Neural cell (in vitro differentiated cells): ENCODE data around the gene CELA2A. TPM values are rescaled to one million over a fixed set of nuclear protein-coding genes. Genes with fewer than 3 reads are reported as not detected.

ENCODE experiments used
- H2AFZ ChIP-seq: fragments of 200-600, 300-800 bp; sonication (generic), shearing (Covaris generic); 2 replicates; pipeline ENCODE4 v1.6.0; 2014; ENCODE audit warnings: low read depth, mild to moderate bottlenecking, antibody characterized with exemption, low read length, moderate library complexity
- H3F3A ChIP-seq: fragments of 200-600 bp; shearing (Covaris generic); 2 replicates; pipeline ENCODE4 v1.6.1; 2016; ENCODE audit warnings: mild to moderate bottlenecking, moderate library complexity, mixed read lengths, antibody characterized with exemption, low read length; ENCODE audit not compliant: insufficient read depth, poor library complexity, severe bottlenecking
- H3K27ac ChIP-seq: fragments of 200-600, 300-800 bp; sonication (generic), shearing (Covaris generic); 2 replicates; pipeline ENCODE4 v1.5.1; 2014; ENCODE audit warnings: mild to moderate bottlenecking, low read length, moderate library complexity
- H3K27me3 ChIP-seq: fragments of 300-800, 200-600 bp; sonication (generic), shearing (Covaris generic); 2 replicates; pipeline ENCODE4 v1.6.0; 2014; ENCODE audit warnings: mild to moderate bottlenecking, low read depth, low read length, moderate library complexity; ENCODE audit not compliant: insufficient read depth
- H3K36me3 ChIP-seq: fragments of 300-800, 200-600 bp; sonication (generic), shearing (Covaris generic); 2 replicates; pipeline ENCODE4 v1.5.1; 2014; ENCODE audit warnings: mild to moderate bottlenecking, antibody characterized with exemption, low read length, moderate library complexity; ENCODE audit not compliant: insufficient read depth
- H3K4me2 ChIP-seq: fragments of 300-800, 200-600 bp; sonication (generic), shearing (Covaris generic); 2 replicates; pipeline ENCODE4 v1.6.0; 2014; ENCODE audit warnings: mild to moderate bottlenecking, low read length
- H3K4me3 ChIP-seq: fragments of 300-800, 200-600 bp; sonication (generic), shearing (Covaris generic); 2 replicates; pipeline ENCODE4 v1.5.1; 2014; ENCODE audit warnings: mild to moderate bottlenecking, low read length, moderate library complexity
- H3K79me2 ChIP-seq: fragments of 200-600 bp; shearing (Covaris generic); replicated peaks from 2 replicates; pipeline ENCODE4 v1.6.0; 2014; ENCODE audit warnings: mild to moderate bottlenecking, low read length, moderate library complexity; ENCODE audit not compliant: insufficient read depth
- H3K9ac ChIP-seq: fragments of 300-800, 200-600 bp; sonication (generic), shearing (Covaris generic); 2 replicates; pipeline ENCODE4 v1.6.1; 2016; ENCODE audit warnings: mild to moderate bottlenecking, low read length, mixed read lengths
- H3K9me2 ChIP-seq: fragments of 200-600 bp; shearing (Covaris generic); 2 replicates; pipeline ENCODE4 v1.6.1; 2016; ENCODE audit warnings: mild to moderate bottlenecking, low read length, mixed read lengths; ENCODE audit not compliant: insufficient read depth
- H3K9me3 ChIP-seq: fragments of 200-600, 300-800 bp; sonication (generic), shearing (Covaris generic); 2 replicates; pipeline ENCODE4 v1.6.1; 2016; ENCODE audit warnings: mild to moderate bottlenecking, mixed run types, low read length, moderate library complexity, mixed read lengths
- H4K20me1 ChIP-seq: fragments of 200-600 bp; shearing (Covaris generic); 2 replicates; pipeline ENCODE4 v1.6.1; 2016; ENCODE audit warnings: mild to moderate bottlenecking, mixed run types; ENCODE audit not compliant: insufficient read depth
- EP300 ChIP-seq: fragments of 450-650 bp; conservative IDR thresholded peaks from 2 replicates; pipeline ENCODE4 v1.6.1; 2014; ENCODE audit warnings: antibody characterized with exemption, mild to moderate bottlenecking, moderate library complexity; ENCODE audit not compliant: poor library complexity, severe bottlenecking
- EZH2 ChIP-seq: fragments of 200-600, 300-800 bp; shearing (Covaris generic), sonication (generic); IDR thresholded peaks from 2 replicates; pipeline ENCODE4 v1.6.1; 2014; ENCODE audit warnings: antibody characterized with exemption, low read length, borderline replicate concordance, mild to moderate bottlenecking; ENCODE audit not compliant: insufficient read depth, poor library complexity, severe bottlenecking
- MXI1 ChIP-seq: fragments of 450-650 bp; conservative IDR thresholded peaks from 2 replicates; pipeline ENCODE4 v1.6.1; 2014; ENCODE audit warnings: antibody characterized with exemption, mild to moderate bottlenecking; ENCODE audit not compliant: poor library complexity, severe bottlenecking
- POLR2AphosphoS5 ChIP-seq: IDR thresholded peaks from 2 replicates; pipeline ENCODE4 v1.6.1; 2012
- RAD21 ChIP-seq: fragments of 450-650 bp; conservative IDR thresholded peaks from 2 replicates; pipeline ENCODE4 v1.6.1; 2014; ENCODE audit warnings: antibody characterized with exemption, mild to moderate bottlenecking, moderate library complexity
- SMC3 ChIP-seq: fragments of 450-650 bp; conservative IDR thresholded peaks from 2 replicates; pipeline ENCODE4 v1.6.1; 2014; ENCODE audit warnings: antibody characterized with exemption, mild to moderate bottlenecking, moderate library complexity; ENCODE audit not compliant: poor library complexity
- TAF1 ChIP-seq: IDR thresholded peaks from 2 replicates; pipeline ENCODE4 v1.6.1; 2012; ENCODE audit warnings: low read depth
- polyA plus RNA-seq: library from polyadenylated mRNA; depleted of rRNA; stranded (reverse); fragments of >200 nt; gene quantifications from 2 replicates; pipeline ENCODE4 v1.2.3, GENCODE V29; 2014
- TF ChIP-seq, protein P1 (sequence below): IDR thresholded peaks from 2 replicates; pipeline ENCODE4 v1.6.1; 2012; ENCODE audit warnings: borderline replicate concordance
- TF ChIP-seq, protein P2 (sequence below): fragments of 450-650 bp; IDR thresholded peaks from 2 replicates; pipeline ENCODE4 v1.5.1; 2014; ENCODE audit warnings: antibody characterized with exemption, mild to moderate bottlenecking, moderate library complexity; ENCODE audit not compliant: poor library complexity, severe bottlenecking

CELA2A gene
- polyA plus RNA-seq, 1 donor from 2014 or later: not detected

DNA sequence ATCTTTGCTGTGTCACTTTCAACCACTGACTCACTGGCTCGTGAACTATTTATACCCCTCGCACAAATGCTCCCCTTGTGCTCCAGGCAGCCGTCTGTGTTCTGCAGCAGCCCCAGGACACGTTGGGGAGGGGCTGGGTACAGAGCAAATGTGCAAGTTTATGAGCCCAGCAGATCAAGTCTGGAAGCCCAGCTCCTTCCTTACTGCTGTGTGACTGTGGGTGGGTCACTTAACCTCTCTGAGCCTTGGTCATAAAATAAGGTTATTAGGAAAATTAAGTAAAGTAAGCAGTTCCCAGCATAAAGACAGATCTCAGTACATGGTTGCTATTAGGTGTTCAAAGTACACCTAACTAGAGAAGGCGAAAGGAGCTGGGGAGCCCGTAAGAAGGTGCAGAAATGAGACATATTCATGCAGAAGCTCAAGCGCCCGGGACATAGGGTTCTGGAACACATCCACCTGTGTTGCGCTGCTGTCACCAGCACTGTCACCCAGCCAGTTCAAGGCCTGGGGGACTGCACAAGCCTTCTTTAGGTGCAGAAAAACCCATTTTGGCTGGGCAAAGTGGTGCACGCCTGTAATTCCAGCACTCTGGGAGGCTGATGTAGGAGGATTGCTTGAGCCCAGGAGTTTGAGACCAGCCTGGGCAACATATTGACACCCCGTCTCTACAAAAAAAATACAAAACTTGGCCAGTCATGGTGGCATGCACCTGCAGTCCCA, 33.0 kb upstream of the CELA2A start:
- H3K36me3 ChIP-seq: no peaks in the 10 kb centered on the region
- TF ChIP-seq RAD21: no peak
- TF ChIP-seq POLR2AphosphoS5: no peak
- TF ChIP-seq, protein P1, sequence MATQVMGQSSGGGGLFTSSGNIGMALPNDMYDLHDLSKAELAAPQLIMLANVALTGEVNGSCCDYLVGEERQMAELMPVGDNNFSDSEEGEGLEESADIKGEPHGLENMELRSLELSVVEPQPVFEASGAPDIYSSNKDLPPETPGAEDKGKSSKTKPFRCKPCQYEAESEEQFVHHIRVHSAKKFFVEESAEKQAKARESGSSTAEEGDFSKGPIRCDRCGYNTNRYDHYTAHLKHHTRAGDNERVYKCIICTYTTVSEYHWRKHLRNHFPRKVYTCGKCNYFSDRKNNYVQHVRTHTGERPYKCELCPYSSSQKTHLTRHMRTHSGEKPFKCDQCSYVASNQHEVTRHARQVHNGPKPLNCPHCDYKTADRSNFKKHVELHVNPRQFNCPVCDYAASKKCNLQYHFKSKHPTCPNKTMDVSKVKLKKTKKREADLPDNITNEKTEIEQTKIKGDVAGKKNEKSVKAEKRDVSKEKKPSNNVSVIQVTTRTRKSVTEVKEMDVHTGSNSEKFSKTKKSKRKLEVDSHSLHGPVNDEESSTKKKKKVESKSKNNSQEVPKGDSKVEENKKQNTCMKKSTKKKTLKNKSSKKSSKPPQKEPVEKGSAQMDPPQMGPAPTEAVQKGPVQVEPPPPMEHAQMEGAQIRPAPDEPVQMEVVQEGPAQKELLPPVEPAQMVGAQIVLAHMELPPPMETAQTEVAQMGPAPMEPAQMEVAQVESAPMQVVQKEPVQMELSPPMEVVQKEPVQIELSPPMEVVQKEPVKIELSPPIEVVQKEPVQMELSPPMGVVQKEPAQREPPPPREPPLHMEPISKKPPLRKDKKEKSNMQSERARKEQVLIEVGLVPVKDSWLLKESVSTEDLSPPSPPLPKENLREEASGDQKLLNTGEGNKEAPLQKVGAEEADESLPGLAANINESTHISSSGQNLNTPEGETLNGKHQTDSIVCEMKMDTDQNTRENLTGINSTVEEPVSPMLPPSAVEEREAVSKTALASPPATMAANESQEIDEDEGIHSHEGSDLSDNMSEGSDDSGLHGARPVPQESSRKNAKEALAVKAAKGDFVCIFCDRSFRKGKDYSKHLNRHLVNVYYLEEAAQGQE: no peak
- TF ChIP-seq, protein P2, sequence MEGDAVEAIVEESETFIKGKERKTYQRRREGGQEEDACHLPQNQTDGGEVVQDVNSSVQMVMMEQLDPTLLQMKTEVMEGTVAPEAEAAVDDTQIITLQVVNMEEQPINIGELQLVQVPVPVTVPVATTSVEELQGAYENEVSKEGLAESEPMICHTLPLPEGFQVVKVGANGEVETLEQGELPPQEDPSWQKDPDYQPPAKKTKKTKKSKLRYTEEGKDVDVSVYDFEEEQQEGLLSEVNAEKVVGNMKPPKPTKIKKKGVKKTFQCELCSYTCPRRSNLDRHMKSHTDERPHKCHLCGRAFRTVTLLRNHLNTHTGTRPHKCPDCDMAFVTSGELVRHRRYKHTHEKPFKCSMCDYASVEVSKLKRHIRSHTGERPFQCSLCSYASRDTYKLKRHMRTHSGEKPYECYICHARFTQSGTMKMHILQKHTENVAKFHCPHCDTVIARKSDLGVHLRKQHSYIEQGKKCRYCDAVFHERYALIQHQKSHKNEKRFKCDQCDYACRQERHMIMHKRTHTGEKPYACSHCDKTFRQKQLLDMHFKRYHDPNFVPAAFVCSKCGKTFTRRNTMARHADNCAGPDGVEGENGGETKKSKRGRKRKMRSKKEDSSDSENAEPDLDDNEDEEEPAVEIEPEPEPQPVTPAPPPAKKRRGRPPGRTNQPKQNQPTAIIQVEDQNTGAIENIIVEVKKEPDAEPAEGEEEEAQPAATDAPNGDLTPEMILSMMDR: no peak
- TF ChIP-seq TAF1: no peak
- no peak for TF ChIP-seq MXI1
- no peak for TF ChIP-seq SMC3
- no peak for TF ChIP-seq EP300
- TF ChIP-seq EZH2: no peak
- no peak overlapping the region for H3K9ac ChIP-seq
- no peaks in the 10 kb centered on the region for H3K27me3 ChIP-seq
- H2AFZ ChIP-seq: no peak overlapping the region
- no peaks in the 10 kb centered on the region for H3K9me3 ChIP-seq
- H3F3A ChIP-seq: no peaks in the 10 kb centered on the region
- no peak overlapping the region for H3K4me3 ChIP-seq
- H3K4me2 ChIP-seq: no peak overlapping the region
- no peaks in the 10 kb centered on the region for H4K20me1 ChIP-seq
- H3K79me2 ChIP-seq: no peaks in the 10 kb centered on the region
- H3K9me2 ChIP-seq: no peaks in the 10 kb centered on the region
- H3K27ac ChIP-seq: no peak overlapping the region

DNA sequence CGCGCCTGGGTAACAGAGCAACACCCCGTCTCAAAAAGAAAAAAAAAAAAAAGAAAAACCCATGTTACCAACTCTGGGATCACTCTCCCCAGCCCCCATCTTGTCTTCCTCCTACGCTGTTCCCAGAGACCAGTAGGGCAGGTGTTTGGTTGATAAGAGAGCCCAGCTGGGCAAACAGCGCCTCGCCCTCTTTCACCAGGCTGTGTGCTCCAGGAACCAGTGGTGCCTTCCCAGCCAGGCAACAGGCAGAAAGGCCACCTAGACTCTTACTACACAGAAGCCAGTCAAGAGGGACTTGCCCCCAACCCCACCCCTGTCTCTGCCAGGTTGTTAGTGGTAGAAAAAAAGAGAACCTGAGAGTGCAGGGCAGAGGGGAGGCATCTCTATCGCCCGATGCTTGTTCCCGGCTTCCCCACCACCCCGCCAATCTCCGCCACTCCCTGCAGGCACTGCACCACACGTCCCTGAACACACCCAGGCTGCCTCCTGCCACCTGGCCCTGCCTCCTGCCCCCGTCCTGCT, 32.3 kb upstream of the CELA2A start:
- Histone ChIP-seq H3K79me2 (no peaks in the 10 kb centered on the region), H4K20me1 (no peaks in the 10 kb centered on the region), H2AFZ (no peak overlapping the region), H3K27me3 (no peaks in the 10 kb centered on the region), H3F3A (no peaks in the 10 kb centered on the region), H3K4me3 (no peak overlapping the region), H3K27ac (no peak overlapping the region), H3K9me2 (no peaks in the 10 kb centered on the region), H3K4me2 (no peak overlapping the region), H3K36me3 (no peaks in the 10 kb centered on the region), H3K9ac (no peak overlapping the region), H3K9me3 (no peaks in the 10 kb centered on the region)
- TF ChIP-seq EP300: no peak
- TF ChIP-seq RAD21: no peak
- TF ChIP-seq SMC3: no peak
- TF ChIP-seq, protein P2: no peak
- TF ChIP-seq TAF1: no peak
- no peak for TF ChIP-seq POLR2AphosphoS5
- no peak for TF ChIP-seq EZH2
- TF ChIP-seq, protein P1: no peak
- no peak for TF ChIP-seq MXI1
